ENCODE results near the gene MYL10. TPM values are rescaled to one million over a fixed set of nuclear protein-coding genes. Genes with fewer than 3 reads are reported as not detected.
A peak's percentile ranks its signal among the peaks of the same experiment; 100 is the strongest.

Gene MYL10
- total RNA-seq, 1 donor from 2014 or later = not detected

- no peaks in the 10 kb centered on the region for H3K27me3 Mint-ChIP-seq (ENCODE audit: unreplicated experiment)
- peak; percentile 75 for DNase-seq (ENCODE audit: extremely low spot score, unreplicated experiment)
- H3K4me3 Mint-ChIP-seq (ENCODE audit: unreplicated experiment) = no peak overlapping the region
- H3K36me3 Mint-ChIP-seq (ENCODE audit: unreplicated experiment) = no peaks in the 10 kb centered on the region
- no peak overlapping the region for H3K27ac Mint-ChIP-seq (ENCODE audit: unreplicated experiment)
- H3K9me3 Mint-ChIP-seq (ENCODE audit: unreplicated experiment) = no peaks in the 10 kb centered on the region
- H3K4me1 Mint-ChIP-seq (ENCODE audit: unreplicated experiment) = peaks cover 8% of the 10 kb centered on the region
- no peak for TF ChIP-seq CTCF (IDR thresholded peaks at IDR 0.05)
Measured at GRCh38 chr7:101589052-101589451, 40.0 kb downstream of the MYL10 start.

GRCh38 chr7:101588131-101588935 lies 40.8 kb downstream of the MYL10 start:
- peaks cover 8% of the 10 kb centered on the region for H3K4me1 Mint-ChIP-seq (ENCODE audit: unreplicated experiment)
- H3K36me3 Mint-ChIP-seq (ENCODE audit: unreplicated experiment) = no peaks in the 10 kb centered on the region
- DNase-seq (ENCODE audit: extremely low spot score, unreplicated experiment) = peak; percentile 54
- H3K4me3 Mint-ChIP-seq (ENCODE audit: unreplicated experiment) = no peak overlapping the region
- H3K27me3 Mint-ChIP-seq (ENCODE audit: unreplicated experiment) = no peaks in the 10 kb centered on the region
- no peak for TF ChIP-seq CTCF (IDR thresholded peaks at IDR 0.05)
- H3K9me3 Mint-ChIP-seq (ENCODE audit: unreplicated experiment) = no peaks in the 10 kb centered on the region
- H3K27ac Mint-ChIP-seq (ENCODE audit: unreplicated experiment) = no peak overlapping the region

- Mint-ChIP-seq H3K4me3 (ENCODE audit: unreplicated experiment) (no peak overlapping the region), H3K36me3 (ENCODE audit: unreplicated experiment) (no peaks in the 10 kb centered on the region), H3K27ac (ENCODE audit: unreplicated experiment) (no peak overlapping the region), H3K4me1 (ENCODE audit: unreplicated experiment) (peaks cover 8% of the 10 kb centered on the region), H3K27me3 (ENCODE audit: unreplicated experiment) (peaks cover 6% of the 10 kb centered on the region), H3K9me3 (ENCODE audit: unreplicated experiment) (no peaks in the 10 kb centered on the region)
- no peak for TF ChIP-seq CTCF (IDR thresholded peaks at IDR 0.05)
- DNase-seq (ENCODE audit: extremely low spot score, unreplicated experiment) = peak; percentile 57
Measured at GRCh38 chr7:101586906-101587677, 42.0 kb downstream of the MYL10 start.

- Mint-ChIP-seq H3K9me3 (ENCODE audit: unreplicated experiment) (no peaks in the 10 kb centered on the region), H3K36me3 (ENCODE audit: unreplicated experiment) (no peaks in the 10 kb centered on the region), H3K4me3 (ENCODE audit: unreplicated experiment) (no peak overlapping the region), H3K27ac (ENCODE audit: unreplicated experiment) (no peak overlapping the region), H3K27me3 (ENCODE audit: unreplicated experiment) (peaks cover 6% of the 10 kb centered on the region), H3K4me1 (ENCODE audit: unreplicated experiment) (peaks cover 8% of the 10 kb centered on the region)
- no peak for TF ChIP-seq CTCF (IDR thresholded peaks at IDR 0.05)
- peak; percentile 51 for DNase-seq (ENCODE audit: extremely low spot score, unreplicated experiment)
Measured at GRCh38 chr7:101586078-101586905, 42.8 kb downstream of the MYL10 start.
